Activated CD4-positive, alpha-beta T cell treated with anti-CD3 and anti-CD28 coated beads for 36 hours (primary cell): ENCODE data around the gene GCNT2. TPM values are rescaled to one million over a fixed set of nuclear protein-coding genes. Genes with fewer than 3 reads are reported as not detected.

Experiments used
- ATAC-seq: fragments of 200-7000 bp; cut with Tn5 transposase; one replicate; pipeline ENCODE4 v1.10.0; 2021; ENCODE audit warnings: mild to moderate bottlenecking, moderate library complexity
- CTCF ChIA-PET: fragments of 350-600 bp; sonication (Branson Sonifier 250); formaldehyde crosslinking; loops from one replicate; lab custom pipeline; 2021; ENCODE audit warnings: antibody characterized with exemption; lab: Charles Lee
- POLR2A ChIA-PET: fragments of 350-600 bp; sonication (Branson Sonifier 250); formaldehyde crosslinking; loops from one replicate; lab custom pipeline; 2021; ENCODE audit warnings: antibody characterized with exemption, inconsistent platforms; lab: Charles Lee
- DNase-seq: peaks from one replicate; pipeline ENCODE4 v3.0.0-alpha.2; 2020
- H3K27ac Mint-ChIP-seq: one replicate; pipeline ENCODE4 v1.8.0; 2021; ENCODE audit warnings: mixed read lengths
- H3K27me3 Mint-ChIP-seq: one replicate; pipeline ENCODE4 v1.8.0; 2021; ENCODE audit warnings: mixed read lengths
- H3K36me3 Mint-ChIP-seq: one replicate; pipeline ENCODE4 v1.8.0; 2021; ENCODE audit warnings: low read depth, mixed read lengths
- H3K4me1 Mint-ChIP-seq: one replicate; pipeline ENCODE4 v1.8.0; 2021; ENCODE audit warnings: mixed read lengths
- H3K4me3 Mint-ChIP-seq: one replicate; pipeline ENCODE4 v1.8.0; 2021; ENCODE audit warnings: mild to moderate bottlenecking, moderate library complexity, mixed read lengths
- H3K9me3 Mint-ChIP-seq: one replicate; pipeline ENCODE4 v1.8.0; 2021; ENCODE audit warnings: low read depth, mixed read lengths
- intact Hi-C, 2 experiments: fragments of 100-400 bp; cut with DNase I in 1 of 2; cut with micrococcal nuclease in 1 of 2; formaldehyde crosslinking; loops; one replicate each; pipeline versions ENCODE4 v1.14.2 to v1.15.1; 2022 to 2024; cut with DNase I, micrococcal nuclease
- total RNA-seq, 2 experiments: library from RNA; stranded (reverse); gene quantifications; one replicate each; pipeline ENCODE4 v1.2.3, GENCODE V29; 2021

Gene GCNT2
- total RNA-seq, 2 experiments from 2014 or later = 1.6 to 2.2 TPM

DNA sequence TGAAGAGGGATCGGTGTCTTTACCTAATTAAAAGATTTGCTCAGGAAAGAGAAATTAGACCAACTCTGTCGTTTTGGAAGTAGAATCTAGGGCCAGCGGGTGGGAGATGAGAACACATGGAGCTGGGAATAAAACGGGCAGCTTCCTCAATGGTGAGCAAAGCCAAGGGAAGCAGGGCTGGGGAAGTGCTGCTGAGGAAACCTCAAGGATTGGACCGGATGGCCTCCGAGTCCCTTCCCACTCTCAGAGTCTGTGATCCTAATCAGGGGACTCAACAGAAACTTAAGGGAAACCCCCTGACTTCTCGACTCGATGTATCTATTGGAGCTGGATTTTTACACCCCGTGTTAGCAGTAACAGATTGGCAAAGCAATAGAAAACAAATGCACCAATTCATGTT lies 10.8 kb downstream of the GCNT2 start:
- intact Hi-C loops = no loop called here
- peak overlapping the region; percentile 39 for H3K27ac Mint-ChIP-seq
- H3K27me3 Mint-ChIP-seq = no peaks in the 10 kb centered on the region
- CTCF ChIA-PET = interaction anchor here (0.7 kb wide), 1 partner anchor 24 kb away, joined by 4 read pairs; no protein-coding TSS in a partner anchor
- H3K9me3 Mint-ChIP-seq = no peaks in the 10 kb centered on the region
- ATAC-seq (no peak), DNase-seq (no peak)
- peak overlapping the region; percentile 38 for H3K4me3 Mint-ChIP-seq
- peaks cover 54% of the 10 kb centered on the region for H3K4me1 Mint-ChIP-seq
- peaks cover 2% of the 10 kb centered on the region for H3K36me3 Mint-ChIP-seq
- POLR2A ChIA-PET = no interaction called here

GRCh38 chr6:10532392-10532791 lies 11.2 kb downstream of the GCNT2 start:
- ATAC-seq = no peak
- intact Hi-C loops = no loop called here
- Mint-ChIP-seq H3K36me3 (peaks cover 4% of the 10 kb centered on the region), H3K27ac (peak overlapping the region; percentile 65), H3K4me1 (peaks cover 53% of the 10 kb centered on the region), H3K4me3 (no peak overlapping the region), H3K27me3 (no peaks in the 10 kb centered on the region), H3K9me3 (no peaks in the 10 kb centered on the region)
- CTCF ChIA-PET = interaction anchor here (0.7 kb wide), 1 partner anchor 23 kb away, joined by 4 read pairs; no protein-coding TSS in a partner anchor
- POLR2A ChIA-PET = no interaction called here
- DNase-seq = no peak

GRCh38 chr6:10534419-10534762 lies 13.2 kb downstream of the GCNT2 start:
- ChIA-PET POLR2A (no interaction called here), CTCF (interaction anchor here (0.8 kb wide), 1 partner anchor 275 kb away, joined by 3 read pairs; no protein-coding TSS in a partner anchor)
- no peak overlapping the region for H3K4me3 Mint-ChIP-seq
- no peak overlapping the region for H3K27ac Mint-ChIP-seq
- intact Hi-C loops = no loop called here
- peaks cover 39% of the 10 kb centered on the region for H3K4me1 Mint-ChIP-seq
- no peaks in the 10 kb centered on the region for H3K27me3 Mint-ChIP-seq
- DNase-seq (no peak), ATAC-seq (no peak)
- H3K36me3 Mint-ChIP-seq = peaks cover 5% of the 10 kb centered on the region
- no peaks in the 10 kb centered on the region for H3K9me3 Mint-ChIP-seq

DNA sequence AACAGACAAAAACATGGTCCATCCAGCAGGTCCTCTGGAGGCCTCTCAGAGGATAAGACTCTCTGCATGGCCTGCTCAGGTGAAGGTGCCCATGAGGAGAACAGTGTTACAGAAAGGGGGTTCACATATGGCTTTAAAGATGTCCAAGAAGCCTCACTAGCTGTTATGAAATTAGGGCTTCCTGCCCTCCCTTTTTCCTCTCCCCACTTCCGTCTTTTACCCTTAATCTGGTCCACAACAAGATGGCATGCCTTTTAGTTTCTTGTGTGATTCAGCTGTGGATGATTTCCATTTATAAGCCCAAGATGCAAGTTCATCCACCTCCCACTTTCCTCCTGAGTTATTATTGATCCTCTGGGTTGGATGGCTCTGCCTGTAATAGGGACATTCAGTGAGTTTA lies 14.0 kb downstream of the GCNT2 start:
- ChIA-PET POLR2A (no interaction called here), CTCF (no interaction called here)
- no peaks in the 10 kb centered on the region for H3K27me3 Mint-ChIP-seq
- H3K4me3 Mint-ChIP-seq = no peak overlapping the region
- H3K36me3 Mint-ChIP-seq = peaks cover 6% of the 10 kb centered on the region
- no peaks in the 10 kb centered on the region for H3K9me3 Mint-ChIP-seq
- peaks cover 33% of the 10 kb centered on the region for H3K4me1 Mint-ChIP-seq
- ATAC-seq (no peak), DNase-seq (no peak)
- no peak overlapping the region for H3K27ac Mint-ChIP-seq
- intact Hi-C loops = no loop called here

- ATAC-seq = no peak
- Mint-ChIP-seq H3K36me3 (peaks cover 12% of the 10 kb centered on the region), H3K9me3 (no peaks in the 10 kb centered on the region), H3K4me1 (peaks cover 12% of the 10 kb centered on the region), H3K27me3 (no peaks in the 10 kb centered on the region), H3K4me3 (no peak overlapping the region), H3K27ac (no peak overlapping the region)
- intact Hi-C loops = no loop called here
- ChIA-PET CTCF (interaction anchor here (0.8 to 1.0 kb wide), 2 partner anchors 8 to 104 kb away, joined by 3 to 4 read pairs; no protein-coding TSS in a partner anchor), POLR2A (no interaction called here)
- DNase-seq = no peak
These were observed 16.6 kb downstream of the GCNT2 start for GRCh38 chr6:10537726-10538125.

GRCh38 chr6:10540073-10540746 lies 19.1 kb downstream of the GCNT2 start:
- H3K4me3 Mint-ChIP-seq = no peak overlapping the region
- no peaks in the 10 kb centered on the region for H3K27me3 Mint-ChIP-seq

DNA sequence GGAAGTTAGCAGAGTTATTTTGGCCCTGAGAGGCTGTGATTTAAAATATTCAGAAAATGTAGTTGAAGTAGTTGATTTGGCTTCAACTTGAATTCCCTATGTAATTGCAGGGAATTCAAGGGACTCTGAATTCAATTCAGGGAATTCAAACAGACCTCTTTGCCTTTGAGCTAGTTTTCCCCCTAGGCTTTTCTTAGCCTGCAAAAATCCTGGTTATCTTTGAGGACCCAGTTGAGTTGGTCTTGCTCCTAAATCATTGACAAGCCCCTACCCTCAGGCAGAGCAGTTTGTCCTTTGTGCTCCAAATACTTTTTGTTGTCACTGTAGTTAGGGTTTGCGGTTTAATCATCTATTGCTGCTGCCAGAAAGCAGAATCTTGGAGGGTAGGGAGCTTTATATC lies 20.4 kb downstream of the GCNT2 start:
- no peaks in the 10 kb centered on the region for H3K27me3 Mint-ChIP-seq
- H3K36me3 Mint-ChIP-seq = peaks cover 10% of the 10 kb centered on the region
- no peaks in the 10 kb centered on the region for H3K4me1 Mint-ChIP-seq
- DNase-seq (no peak), ATAC-seq (no peak)
- H3K4me3 Mint-ChIP-seq = no peak overlapping the region
- CTCF ChIA-PET = no interaction called here
- H3K9me3 Mint-ChIP-seq = no peaks in the 10 kb centered on the region
- POLR2A ChIA-PET = no interaction called here
- intact Hi-C loops = no loop called here
- H3K27ac Mint-ChIP-seq = no peak overlapping the region

More at GRCh38 chr6:10540073-10540746, 19.1 kb downstream of the GCNT2 start:
- DNase-seq (no peak), ATAC-seq (no peak)
- intact Hi-C loops = no loop called here
- Mint-ChIP-seq H3K9me3 (no peaks in the 10 kb centered on the region), H3K36me3 (peaks cover 10% of the 10 kb centered on the region), H3K27ac (no peak overlapping the region), H3K4me1 (no peaks in the 10 kb centered on the region)
- ChIA-PET POLR2A (no interaction called here), CTCF (no interaction called here)

DNA sequence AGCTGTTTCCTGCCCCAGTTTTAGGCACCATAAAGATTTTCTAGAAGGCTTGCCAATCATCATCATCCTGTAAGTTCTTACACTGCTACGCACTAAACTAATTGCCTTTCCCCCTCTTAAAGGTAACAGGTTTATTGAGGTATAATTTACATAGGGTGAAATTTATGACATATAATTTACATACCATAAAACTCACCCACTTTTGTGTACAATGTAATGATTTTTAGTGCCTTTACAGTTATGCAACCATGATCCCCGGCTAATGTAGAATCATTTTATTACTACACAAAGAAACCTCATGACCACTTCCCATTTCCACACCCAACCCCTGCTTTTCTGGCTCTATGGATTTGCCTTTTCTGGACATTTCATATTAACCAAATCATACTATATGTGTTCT lies 21.1 kb downstream of the GCNT2 start:
- Mint-ChIP-seq H3K36me3 (peaks cover 8% of the 10 kb centered on the region), H3K27ac (no peak overlapping the region), H3K9me3 (no peaks in the 10 kb centered on the region), H3K4me3 (no peak overlapping the region), H3K4me1 (no peaks in the 10 kb centered on the region), H3K27me3 (no peaks in the 10 kb centered on the region)
- intact Hi-C loops = no loop called here
- no peak for DNase-seq
- ChIA-PET POLR2A (no interaction called here), CTCF (no interaction called here)
- no peak for ATAC-seq

- intact Hi-C loops = no loop called here
- no peak overlapping the region for H3K4me3 Mint-ChIP-seq
These were observed 22.3 kb downstream of the GCNT2 start for GRCh38 chr6:10543488-10543887.

GRCh38 chr6:10545482-10545881 lies 24.3 kb downstream of the GCNT2 start:
- no peak for DNase-seq
- no peak for ATAC-seq
- intact Hi-C loops = no loop called here
- ChIA-PET CTCF (interaction anchor here (0.6 to 1.8 kb wide), 4 partner anchors 8 to 166 kb away, joined by 4 to 7 read pairs (median 6); no protein-coding TSS in a partner anchor), POLR2A (no interaction called here)
- Mint-ChIP-seq H3K27ac (no peak overlapping the region), H3K9me3 (peaks cover 1% of the 10 kb centered on the region), H3K4me1 (no peaks in the 10 kb centered on the region), H3K36me3 (peaks cover 6% of the 10 kb centered on the region), H3K4me3 (no peak overlapping the region), H3K27me3 (no peaks in the 10 kb centered on the region)

More at GRCh38 chr6:10543488-10543887, 22.3 kb downstream of the GCNT2 start:
- Mint-ChIP-seq H3K4me1 (no peaks in the 10 kb centered on the region), H3K27ac (no peak overlapping the region), H3K27me3 (no peaks in the 10 kb centered on the region), H3K36me3 (peaks cover 9% of the 10 kb centered on the region), H3K9me3 (peaks cover under 1% of the 10 kb centered on the region)
- DNase-seq (no peak), ATAC-seq (no peak)
- CTCF ChIA-PET = no interaction called here
- POLR2A ChIA-PET = no interaction called here

- DNase-seq (no peak), ATAC-seq (no peak)
- H3K27ac Mint-ChIP-seq = no peak overlapping the region
- no peak overlapping the region for H3K4me3 Mint-ChIP-seq
- peaks cover 1% of the 10 kb centered on the region for H3K9me3 Mint-ChIP-seq
- POLR2A ChIA-PET = interaction anchor here (0.6 kb wide), 1 partner anchor 517 kb away, joined by 4 read pairs; no protein-coding TSS in a partner anchor
- CTCF ChIA-PET = interaction anchor here (1.1 kb wide), 1 partner anchor 407 kb away, joined by 3 read pairs; no protein-coding TSS in a partner anchor
- no peaks in the 10 kb centered on the region for H3K4me1 Mint-ChIP-seq
- no peaks in the 10 kb centered on the region for H3K27me3 Mint-ChIP-seq
- peaks cover 2% of the 10 kb centered on the region for H3K36me3 Mint-ChIP-seq
- intact Hi-C loops = no loop called here
These were observed 26.7 kb downstream of the GCNT2 start for GRCh38 chr6:10547809-10548208.

DNA sequence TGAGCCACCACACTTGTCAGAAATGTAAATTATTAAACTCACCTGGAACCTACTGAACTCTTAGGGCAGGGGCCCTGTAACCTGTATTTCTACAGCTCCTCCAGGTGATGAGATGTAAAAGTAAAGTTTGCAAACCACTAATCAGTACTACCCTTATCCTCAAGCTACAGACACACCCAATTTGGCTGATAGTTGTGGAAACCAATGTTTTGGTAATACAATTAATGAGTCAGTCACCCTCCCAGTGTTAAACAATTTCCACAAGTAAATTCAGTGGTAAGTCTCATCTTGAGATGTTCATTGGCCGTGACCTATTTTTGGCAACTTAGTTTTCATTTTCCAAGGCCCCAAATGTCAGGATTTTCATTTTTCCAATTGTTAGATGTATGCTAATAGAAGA lies 29.6 kb downstream of the GCNT2 start:
- peaks cover 6% of the 10 kb centered on the region for H3K36me3 Mint-ChIP-seq
- peaks cover 1% of the 10 kb centered on the region for H3K9me3 Mint-ChIP-seq
- ChIA-PET POLR2A (no interaction called here), CTCF (no interaction called here)
- no peak overlapping the region for H3K27ac Mint-ChIP-seq
- intact Hi-C loops = no loop called here
- H3K4me3 Mint-ChIP-seq = no peak overlapping the region
- H3K4me1 Mint-ChIP-seq = no peaks in the 10 kb centered on the region
- no peak for ATAC-seq
- no peaks in the 10 kb centered on the region for H3K27me3 Mint-ChIP-seq
- no peak for DNase-seq
